ENCODE results near the gene NTSR1.

DNA sequence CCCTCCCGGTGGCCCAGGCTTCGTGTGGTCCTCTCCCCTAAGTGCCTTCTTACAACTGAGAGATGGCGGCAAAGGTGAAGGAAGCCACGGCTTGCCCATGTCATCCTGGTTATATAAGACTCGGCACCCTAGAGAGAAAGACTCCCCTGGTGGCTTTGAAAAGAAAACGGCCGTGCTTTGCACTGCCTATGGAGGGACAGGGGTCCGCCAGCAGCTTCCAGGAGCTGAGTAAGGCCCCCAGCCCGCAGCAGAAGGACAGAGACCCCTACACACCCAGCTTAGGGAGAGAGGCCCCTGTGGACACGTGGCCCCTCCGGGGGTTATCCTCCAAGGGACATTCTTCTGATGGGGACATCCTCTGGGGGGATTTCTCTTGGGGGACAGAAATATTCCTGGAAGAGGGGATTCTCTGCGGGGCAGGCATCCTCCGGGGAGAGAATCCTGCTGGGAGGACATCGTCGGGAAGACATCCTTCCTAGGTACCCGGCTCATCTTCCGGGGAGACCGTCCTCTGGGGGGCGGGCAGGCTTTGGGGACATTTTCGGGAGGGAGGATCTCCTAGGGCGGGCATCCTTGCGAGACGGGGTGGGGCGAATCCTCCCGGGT is 95.5 kb downstream of the NTSR1 start:
- TF ChIP-seq, protein P1, sequence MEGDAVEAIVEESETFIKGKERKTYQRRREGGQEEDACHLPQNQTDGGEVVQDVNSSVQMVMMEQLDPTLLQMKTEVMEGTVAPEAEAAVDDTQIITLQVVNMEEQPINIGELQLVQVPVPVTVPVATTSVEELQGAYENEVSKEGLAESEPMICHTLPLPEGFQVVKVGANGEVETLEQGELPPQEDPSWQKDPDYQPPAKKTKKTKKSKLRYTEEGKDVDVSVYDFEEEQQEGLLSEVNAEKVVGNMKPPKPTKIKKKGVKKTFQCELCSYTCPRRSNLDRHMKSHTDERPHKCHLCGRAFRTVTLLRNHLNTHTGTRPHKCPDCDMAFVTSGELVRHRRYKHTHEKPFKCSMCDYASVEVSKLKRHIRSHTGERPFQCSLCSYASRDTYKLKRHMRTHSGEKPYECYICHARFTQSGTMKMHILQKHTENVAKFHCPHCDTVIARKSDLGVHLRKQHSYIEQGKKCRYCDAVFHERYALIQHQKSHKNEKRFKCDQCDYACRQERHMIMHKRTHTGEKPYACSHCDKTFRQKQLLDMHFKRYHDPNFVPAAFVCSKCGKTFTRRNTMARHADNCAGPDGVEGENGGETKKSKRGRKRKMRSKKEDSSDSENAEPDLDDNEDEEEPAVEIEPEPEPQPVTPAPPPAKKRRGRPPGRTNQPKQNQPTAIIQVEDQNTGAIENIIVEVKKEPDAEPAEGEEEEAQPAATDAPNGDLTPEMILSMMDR (IDR thresholded peaks at IDR 0.05): no peak
- TF ChIP-seq EP300 (IDR thresholded peaks at IDR 0.05) (no peak), POLR2A (IDR thresholded peaks at IDR 0.05) (no peak)
